HG03565 (cell line): ENCODE results near the gene C1QC.

ENCODE experiments used
- ATAC-seq: cut with Tn5 transposase; IDR thresholded peaks from one replicate; pipeline ENCODE4 v1.9.1; 2021; ENCODE audit warnings: mild to moderate bottlenecking, moderate library complexity; ENCODE audit not compliant: unreplicated experiment

Gene C1QC

GRCh38 chr1:22643381-22643780 is at the start of gene C1QC:
Gene C1QC (plus strand): TSS chr1:22643633. CDS start chr1:22644024, 391 bp downstream.
- no peak for ATAC-seq

DNA sequence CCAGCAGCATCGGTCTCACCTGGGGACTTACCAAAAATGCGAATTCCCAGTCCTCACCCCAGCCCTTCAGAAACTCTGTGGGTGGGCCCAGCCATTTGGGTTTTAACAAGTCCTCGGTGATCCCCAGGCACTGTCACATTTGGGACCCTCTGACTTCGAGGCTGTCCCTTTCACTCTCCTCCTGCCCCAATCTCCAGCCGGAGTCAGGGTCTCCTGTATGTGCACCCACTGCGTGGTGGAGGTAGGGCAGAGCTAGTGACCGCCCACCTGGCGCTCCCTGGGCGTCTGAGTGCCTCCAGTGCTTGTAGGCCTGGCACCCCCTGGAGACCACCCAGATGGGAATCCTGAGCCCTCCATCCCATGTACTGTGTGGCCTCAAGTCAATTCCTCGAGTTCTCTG is 49.0 kb upstream of the C1QC start:
- ATAC-seq = no peak

DNA sequence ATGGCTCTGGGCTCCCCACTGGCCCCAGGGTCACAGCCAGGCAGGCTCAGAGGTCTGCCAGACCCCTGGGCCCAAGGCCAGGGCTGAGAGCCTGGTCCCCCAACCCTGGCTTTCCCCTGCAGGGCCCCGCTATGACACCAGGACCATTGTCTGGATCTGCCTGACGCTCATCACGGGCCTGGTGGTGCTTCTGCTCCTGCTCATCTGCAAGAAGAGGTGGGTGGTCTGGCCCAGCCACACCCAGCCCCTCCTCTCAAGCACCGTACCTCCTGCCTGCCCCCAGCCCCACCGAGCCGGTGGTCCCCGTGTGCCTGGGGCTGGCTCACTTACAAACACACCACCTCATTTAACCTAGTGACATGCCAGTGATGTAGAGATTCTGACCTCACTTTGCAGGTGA is 48.3 kb upstream of the C1QC start:
- no peak for ATAC-seq

DNA sequence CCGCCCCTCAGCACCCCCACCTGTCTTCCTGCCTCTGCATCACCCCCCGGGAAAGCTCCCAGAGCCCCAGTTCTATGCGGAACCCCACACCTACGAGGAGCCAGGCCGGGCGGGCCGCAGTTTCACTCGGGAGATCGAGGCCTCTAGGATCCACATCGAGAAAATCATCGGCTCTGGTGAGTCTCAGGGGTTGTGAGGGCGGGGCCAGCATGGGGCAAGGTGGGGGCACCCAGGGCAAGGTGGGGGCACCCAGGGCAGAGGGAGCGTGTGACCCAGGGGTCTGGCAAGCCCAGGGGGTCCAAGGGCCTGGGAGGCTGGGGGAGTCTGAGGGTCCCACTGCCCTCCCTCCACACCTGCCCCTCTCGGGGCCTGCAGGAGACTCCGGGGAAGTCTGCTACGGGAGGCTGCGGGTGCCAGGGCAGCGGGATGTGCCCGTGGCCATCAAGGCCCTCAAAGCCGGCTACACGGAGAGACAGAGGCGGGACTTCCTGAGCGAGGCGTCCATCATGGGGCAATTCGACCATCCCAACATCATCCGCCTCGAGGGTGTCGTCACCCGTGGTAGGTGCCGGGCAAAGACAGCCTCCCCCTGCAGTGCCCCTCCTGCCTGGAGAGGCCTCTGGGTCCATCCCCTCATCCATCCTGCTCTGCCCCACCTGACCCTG is 46.0 kb upstream of the C1QC start:
- ATAC-seq = no peak

DNA sequence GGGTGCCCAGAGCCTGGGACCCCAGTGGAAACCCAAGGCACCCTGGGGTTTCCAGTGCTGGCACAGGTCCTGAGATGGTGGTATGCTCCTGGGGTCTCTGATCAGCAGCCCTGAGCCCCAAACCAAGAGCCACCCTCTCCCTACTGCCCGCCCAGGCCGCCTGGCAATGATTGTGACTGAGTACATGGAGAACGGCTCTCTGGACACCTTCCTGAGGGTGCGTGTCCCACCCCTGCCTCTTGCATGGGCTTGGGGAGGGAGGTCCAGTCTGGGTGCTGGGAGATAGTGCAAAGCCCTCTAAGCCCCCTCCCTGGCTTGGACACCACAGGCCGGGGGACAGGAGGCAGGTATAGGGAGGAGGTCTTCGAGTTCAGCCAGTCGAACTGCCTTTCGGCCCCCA is 45.4 kb upstream of the C1QC start:
- ATAC-seq = no peak

- no peak for ATAC-seq
Measured at GRCh38 chr1:22598736-22599135, 44.7 kb upstream of the C1QC start.

GRCh38 chr1:22600071-22600816 is 43.2 kb upstream of the C1QC start:
- ATAC-seq = no peak

DNA sequence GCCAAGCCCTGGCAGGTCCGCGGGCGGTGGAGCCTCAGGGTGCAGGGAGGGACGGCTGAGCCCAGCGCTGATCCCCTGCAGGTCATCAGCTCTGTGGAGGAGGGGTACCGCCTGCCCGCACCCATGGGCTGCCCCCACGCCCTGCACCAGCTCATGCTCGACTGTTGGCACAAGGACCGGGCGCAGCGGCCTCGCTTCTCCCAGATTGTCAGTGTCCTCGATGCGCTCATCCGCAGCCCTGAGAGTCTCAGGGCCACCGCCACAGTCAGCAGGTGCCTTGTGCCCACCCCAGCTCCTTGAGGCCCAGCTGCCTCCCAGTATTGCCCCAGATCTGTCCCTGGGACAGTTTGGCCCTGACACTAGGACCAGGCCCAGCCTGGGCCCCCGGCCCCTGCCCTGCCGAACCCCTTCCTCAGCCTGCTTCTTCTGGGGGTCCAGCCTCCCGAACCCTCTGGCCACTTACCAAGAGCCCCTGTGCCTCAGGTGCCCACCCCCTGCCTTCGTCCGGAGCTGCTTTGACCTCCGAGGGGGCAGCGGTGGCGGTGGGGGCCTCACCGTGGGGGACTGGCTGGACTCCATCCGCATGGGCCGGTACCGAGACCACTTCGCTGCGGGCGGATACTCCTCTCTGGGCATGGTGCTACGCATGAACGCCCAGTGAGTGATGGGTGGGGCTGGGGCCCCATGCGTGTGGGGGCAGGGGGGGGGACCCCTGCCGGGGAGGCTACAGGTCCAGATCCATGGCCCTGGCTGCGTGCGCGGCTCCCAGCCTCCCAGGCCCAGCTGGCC is 42.4 kb upstream of the C1QC start:
- no peak for ATAC-seq

GRCh38 chr1:22601610-22602009 is 41.8 kb upstream of the C1QC start:
- no peak for ATAC-seq

DNA sequence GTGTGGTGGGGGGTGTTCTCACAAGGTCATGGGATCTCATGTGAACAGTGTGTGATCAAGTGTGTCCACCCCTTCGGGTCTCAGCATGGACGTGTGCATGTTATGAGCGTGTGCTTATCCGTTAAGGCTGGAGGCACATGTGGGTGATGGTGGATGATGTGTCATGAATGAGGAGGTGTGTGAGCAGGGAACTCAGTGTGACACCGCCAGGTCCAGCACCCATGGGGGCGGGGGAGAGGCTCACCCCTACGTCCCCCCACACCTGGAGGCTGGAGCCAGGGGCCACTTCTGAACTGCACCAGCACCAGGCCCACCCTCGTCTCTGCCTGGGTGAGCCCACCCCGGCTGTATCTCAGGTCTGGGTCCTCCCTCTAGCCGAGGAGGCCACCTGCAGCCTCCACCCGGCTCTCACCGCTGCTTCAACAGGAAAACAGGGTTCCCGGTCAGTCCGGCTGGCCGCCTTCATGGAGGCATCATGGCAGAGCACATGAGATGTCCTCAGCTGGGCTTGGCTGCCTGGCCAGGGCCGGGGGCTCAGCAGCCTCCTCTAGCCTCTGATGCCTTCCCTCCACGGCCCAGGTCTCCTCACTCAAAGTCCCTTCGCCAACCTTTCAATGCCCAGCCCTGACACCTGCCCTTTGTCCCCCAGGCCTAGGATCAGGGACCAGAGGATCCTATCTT is 41.2 kb upstream of the C1QC start:
- no peak for ATAC-seq

GRCh38 chr1:22606161-22606560 is 37.3 kb upstream of the C1QC start:
- no peak for ATAC-seq

- ATAC-seq = no peak
Measured at GRCh38 chr1:22607154-22607553, 36.3 kb upstream of the C1QC start.

DNA sequence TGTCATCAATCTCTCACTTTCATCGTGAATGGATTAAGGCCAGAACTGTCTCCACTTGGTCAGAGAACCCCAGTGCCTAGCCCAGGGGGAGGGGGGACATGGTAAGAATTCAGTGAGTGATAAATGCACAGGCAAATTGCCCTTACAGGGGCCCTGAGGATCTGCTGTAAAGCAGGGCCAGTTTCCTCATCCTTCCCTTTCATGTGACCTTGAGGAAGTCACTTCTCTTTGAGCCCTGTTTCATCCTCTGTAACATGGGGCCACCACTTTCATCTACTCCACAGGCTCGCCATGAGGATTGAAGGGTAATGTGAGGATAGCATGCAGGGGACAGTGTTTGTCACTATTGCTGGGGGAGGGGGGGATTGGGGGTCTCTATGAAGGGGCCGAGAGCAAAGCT is 35.1 kb upstream of the C1QC start:
- ATAC-seq = no peak

GRCh38 chr1:22609291-22609690 is 34.1 kb upstream of the C1QC start:
- ATAC-seq = no peak

DNA sequence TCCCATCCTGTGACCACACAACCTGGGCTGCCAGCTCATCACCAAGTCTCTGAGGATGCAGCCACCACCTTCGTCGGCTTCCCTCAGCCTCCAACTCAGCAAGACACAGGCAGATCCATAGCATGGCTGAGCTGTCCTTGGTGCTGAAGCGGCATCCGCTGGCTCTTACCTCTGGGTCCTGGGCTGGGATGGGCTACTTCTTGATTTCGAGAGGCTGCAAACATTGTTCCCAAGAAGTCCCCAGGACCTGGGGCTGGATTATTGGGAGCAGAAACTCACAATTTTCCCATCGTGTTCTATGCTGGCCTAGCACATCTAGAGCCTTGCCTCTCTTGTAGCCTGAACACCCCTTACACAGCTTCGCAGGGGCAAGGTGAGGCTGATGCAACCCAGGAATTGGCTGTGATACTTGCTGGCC is 31.9 kb upstream of the C1QC start:
- no peak for ATAC-seq

GRCh38 chr1:22612671-22613571 is 30.5 kb upstream of the C1QC start:
- no peak for ATAC-seq

- ATAC-seq = no peak
Measured at GRCh38 chr1:22613572-22613918, 29.9 kb upstream of the C1QC start.

- no peak for ATAC-seq
Measured at GRCh38 chr1:22613951-22614350, 29.5 kb upstream of the C1QC start.

DNA sequence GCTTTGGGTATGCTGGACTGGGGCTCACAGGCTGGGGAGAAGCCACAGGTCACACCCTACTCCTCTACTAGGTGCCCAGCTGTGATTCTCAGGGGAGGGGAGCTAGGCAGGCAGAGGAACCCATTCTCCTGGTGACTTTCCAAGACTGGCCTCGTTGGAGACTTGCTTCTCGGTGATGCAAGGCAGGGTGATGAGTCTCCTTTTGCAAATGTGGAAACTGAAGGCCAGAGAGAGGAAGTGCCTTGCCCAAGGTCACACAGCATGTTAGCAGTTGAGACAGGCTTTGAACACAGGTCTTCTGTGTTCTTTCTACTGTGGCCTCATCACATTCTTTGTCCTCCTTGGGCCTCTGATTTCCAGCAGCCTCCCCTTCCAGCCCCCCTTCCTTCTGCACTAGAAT is 27.5 kb upstream of the C1QC start:
- no peak for ATAC-seq

GRCh38 chr1:22616571-22616970 is 26.9 kb upstream of the C1QC start:
- ATAC-seq = no peak
